Fibroblast of the aortic adventitia (primary cell): ENCODE results near the gene EP300. TPM values are rescaled to one million over a fixed set of nuclear protein-coding genes. Genes with fewer than 3 reads are reported as not detected.
"Not testable (repeated sequence)": the region's sequence is repeated elsewhere in the genome, so short reads cannot be mapped to it uniquely, and the experiment has no call there.

Experiments used
- DNase-seq: peaks from one replicate; pipeline ENCODE4 v3.0.0-alpha.2; 2010; ENCODE audit warnings: low read depth
- H3K4me3 ChIP-seq: 2 replicates; pipeline ENCODE4 v1.5.1; 2011; ENCODE audit warnings: low read depth, mild to moderate bottlenecking, control low read depth, low read length, moderate library complexity
- CTCF ChIP-seq: IDR thresholded peaks from 2 replicates; pipeline ENCODE4 v1.5.1; 2011; ENCODE audit warnings: mild to moderate bottlenecking, low read length, control low read depth, inconsistent platforms; ENCODE audit not compliant: insufficient read depth
- total RNA-seq: library from RNA; depleted of rRNA; stranded (reverse); fragments of >200 nt; gene quantifications from 2 replicates; pipeline ENCODE4 v1.2.3, GENCODE V29; 2012; ENCODE audit warnings: low replicate concordance

EP300 gene
- total RNA-seq, 1 donor = 49.0 TPM

DNA sequence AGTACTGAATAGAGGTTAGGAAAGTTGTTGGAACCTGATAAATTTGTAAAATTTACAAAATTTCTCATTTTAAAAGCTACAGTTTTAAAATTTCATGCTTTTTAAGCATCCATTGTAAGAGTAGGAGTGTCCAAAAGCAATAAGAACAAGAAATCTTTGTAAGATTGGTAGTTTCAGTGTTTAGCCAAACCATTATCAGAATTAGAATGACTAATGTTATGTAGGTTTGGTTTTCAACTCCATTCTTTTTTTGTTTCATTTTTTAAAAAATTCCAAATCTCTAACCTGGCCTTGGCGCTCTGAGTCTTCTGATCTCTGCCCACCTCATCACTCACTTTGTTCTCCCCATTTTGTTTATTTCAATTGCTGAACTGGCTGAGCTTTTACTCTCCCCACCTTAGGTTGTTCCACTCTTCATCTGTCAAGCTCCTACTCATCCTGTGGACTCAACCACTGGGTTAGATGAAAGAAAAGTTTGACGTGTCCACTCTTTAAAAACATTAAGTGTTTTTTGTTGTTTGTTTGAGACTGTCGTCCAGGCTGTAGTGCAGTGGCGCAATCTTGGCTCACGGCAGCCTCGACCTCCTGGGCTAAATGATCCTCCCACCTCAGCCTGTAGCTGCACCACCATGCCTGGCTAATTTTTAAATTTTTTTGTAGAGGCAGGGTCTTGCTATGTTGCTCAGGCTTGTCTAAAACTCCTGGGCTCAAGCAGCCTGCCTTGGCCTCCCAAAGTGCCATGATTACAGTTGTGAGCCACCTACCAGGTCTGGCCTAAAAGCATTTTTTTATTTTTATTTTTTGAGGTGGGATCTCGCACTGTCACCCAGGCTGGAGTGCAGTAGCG, 14.0 kb downstream of the EP300 start:
- no peak overlapping the region for H3K4me3 ChIP-seq
- no peak for TF ChIP-seq CTCF
- DNase-seq = no peak

DNA sequence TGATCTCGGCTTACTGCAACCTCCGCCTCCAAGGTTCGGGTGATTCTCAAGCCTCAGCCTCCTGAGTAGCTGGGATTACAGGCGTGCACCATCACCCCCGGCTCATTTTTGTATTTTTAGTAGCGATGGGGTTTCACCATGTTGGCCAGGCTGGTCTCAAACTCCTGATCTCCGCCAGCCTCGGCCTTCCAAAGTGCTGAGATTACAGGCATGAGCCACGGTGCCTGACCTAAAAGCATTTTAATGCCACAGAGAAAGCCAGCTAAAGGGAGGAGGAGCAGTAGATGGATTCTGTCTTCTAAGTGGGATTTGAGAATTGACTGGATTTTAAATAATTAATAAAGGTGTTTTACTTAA, 14.6 kb downstream of the EP300 start:
- H3K4me3 ChIP-seq, DNase-seq: not testable (repeated sequence)

DNA sequence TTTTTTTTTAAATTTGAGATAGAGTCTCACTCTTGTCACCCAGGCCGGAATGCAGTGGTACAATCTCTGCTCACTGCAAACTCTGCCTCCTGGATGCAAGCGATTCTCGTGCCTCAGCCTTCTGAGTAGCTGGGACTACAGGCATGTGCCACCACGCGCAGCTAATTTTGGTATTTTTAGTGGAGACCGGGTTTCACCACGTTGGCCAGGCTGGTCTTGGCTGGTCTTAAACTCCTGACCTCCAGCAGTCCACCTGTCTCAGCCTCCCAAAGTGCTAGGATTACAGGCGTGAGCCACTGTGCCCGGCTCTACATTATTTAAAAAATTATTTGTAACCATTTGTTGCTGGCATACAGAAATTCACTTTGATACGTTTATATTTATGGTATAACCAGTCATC, 18.6 kb downstream of the EP300 start:
- TF ChIP-seq CTCF = no peak
- no peak overlapping the region for H3K4me3 ChIP-seq
- no peak for DNase-seq

DNA sequence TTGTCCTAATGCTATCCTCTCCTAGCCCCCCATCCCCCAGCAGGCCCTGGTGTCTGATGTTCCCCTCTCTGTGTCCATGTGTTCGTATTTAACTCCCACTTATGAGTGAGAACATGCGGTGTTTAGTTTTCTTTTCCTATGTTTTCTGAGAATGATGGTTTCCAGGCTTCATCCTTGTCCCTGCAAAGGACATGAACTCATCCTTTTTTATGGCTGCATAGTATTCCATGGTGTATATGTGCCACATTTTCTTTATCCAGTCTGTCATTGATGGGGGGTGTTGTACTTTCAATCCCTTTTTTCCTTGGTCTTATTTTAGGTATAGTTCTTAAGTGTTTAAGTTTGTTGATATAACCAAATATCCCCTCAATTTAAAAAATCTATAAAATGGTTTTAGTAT, 23.9 kb downstream of the EP300 start:
- TF ChIP-seq CTCF = no peak
- DNase-seq = no peak
- no peak overlapping the region for H3K4me3 ChIP-seq

GRCh38 chr22:41117127-41117965, 25.0 kb downstream of the EP300 start:
- no peak for TF ChIP-seq CTCF
- no peak overlapping the region for H3K4me3 ChIP-seq
- no peak for DNase-seq

DNA sequence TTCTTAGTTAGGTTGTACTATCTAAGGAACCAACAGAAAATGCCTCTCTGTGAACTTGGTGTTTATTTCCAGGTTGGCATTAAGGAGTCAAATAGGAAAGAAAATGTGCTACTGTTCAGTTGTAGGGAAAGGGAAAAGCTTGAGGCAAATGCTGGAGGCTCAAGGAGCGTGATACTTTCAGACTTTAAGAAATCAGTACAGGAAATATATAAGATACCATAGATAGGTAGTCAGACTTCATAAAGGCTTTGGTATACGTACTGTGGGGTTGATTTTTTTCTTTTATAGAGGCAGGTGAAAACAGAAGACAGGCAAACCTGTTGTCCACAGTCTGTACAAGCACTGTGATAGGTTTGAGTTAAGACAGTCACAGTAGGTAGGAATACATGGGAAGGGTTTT, 30.8 kb downstream of the EP300 start:
- no peak overlapping the region for H3K4me3 ChIP-seq
- no peak for TF ChIP-seq CTCF
- no peak for DNase-seq

- DNase-seq = no peak
- no peak for TF ChIP-seq CTCF
- no peak overlapping the region for H3K4me3 ChIP-seq
These were observed 31.7 kb downstream of the EP300 start for GRCh38 chr22:41124086-41124485.
